Nephron progenitor cell (in vitro differentiated cells): Measurements from ENCODE around the gene RECK.

Source experiments
- DNase-seq: peaks from one replicate; pipeline ENCODE4 v3.0.0; 2021
- H3K27ac Mint-ChIP-seq: 2 replicates; pipeline ENCODE4 v1.8.0; 2021; ENCODE audit warnings: mild to moderate bottlenecking, moderate library complexity, mixed read lengths
- H3K27me3 Mint-ChIP-seq: 2 replicates; pipeline ENCODE4 v1.8.0; 2021; ENCODE audit warnings: mild to moderate bottlenecking, low read depth, mixed read lengths; ENCODE audit not compliant: poor library complexity
- H3K36me3 Mint-ChIP-seq: 2 replicates; pipeline ENCODE4 v1.8.0; 2021; ENCODE audit warnings: low read depth, mixed read lengths
- H3K4me1 Mint-ChIP-seq: 2 replicates; pipeline ENCODE4 v1.8.0; 2021; ENCODE audit warnings: mixed read lengths
- H3K4me3 Mint-ChIP-seq: 2 replicates; pipeline ENCODE4 v1.8.0; 2021; ENCODE audit warnings: mild to moderate bottlenecking, moderate library complexity, mixed read lengths
- H3K9me3 Mint-ChIP-seq: 2 replicates; pipeline ENCODE4 v1.8.0; 2021; ENCODE audit warnings: mild to moderate bottlenecking, moderate library complexity, mixed read lengths
- TF ChIP-seq, protein P1 (sequence below): fragments of 200-600 bp; sonication (generic); IDR thresholded peaks from 2 replicates; pipeline ENCODE4 v1.5.0; 2021; ENCODE audit warnings: antibody characterized with exemption

RECK gene

DNA sequence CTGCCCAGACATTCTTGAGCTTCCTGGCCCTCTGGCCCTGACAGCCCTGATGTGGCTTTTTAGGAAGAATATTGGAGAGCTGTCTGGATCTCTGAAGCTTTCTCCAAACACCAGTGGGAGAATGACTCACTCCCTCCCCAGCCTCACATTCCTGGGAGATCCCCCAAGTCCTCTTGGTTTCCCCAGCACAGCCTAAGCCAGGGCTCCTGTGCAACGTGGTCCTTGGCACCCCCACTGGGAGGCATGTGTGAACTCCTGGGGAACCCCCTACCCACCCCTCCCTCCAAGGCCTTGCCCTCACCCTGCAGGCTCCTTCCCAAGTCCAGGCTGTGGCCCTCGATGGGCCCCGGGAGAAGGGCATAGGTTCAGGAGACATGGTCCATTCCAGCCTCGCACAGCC lies 112.5 kb downstream of the RECK start:
- peaks cover 14% of the 10 kb centered on the region for H3K9me3 Mint-ChIP-seq

DNA sequence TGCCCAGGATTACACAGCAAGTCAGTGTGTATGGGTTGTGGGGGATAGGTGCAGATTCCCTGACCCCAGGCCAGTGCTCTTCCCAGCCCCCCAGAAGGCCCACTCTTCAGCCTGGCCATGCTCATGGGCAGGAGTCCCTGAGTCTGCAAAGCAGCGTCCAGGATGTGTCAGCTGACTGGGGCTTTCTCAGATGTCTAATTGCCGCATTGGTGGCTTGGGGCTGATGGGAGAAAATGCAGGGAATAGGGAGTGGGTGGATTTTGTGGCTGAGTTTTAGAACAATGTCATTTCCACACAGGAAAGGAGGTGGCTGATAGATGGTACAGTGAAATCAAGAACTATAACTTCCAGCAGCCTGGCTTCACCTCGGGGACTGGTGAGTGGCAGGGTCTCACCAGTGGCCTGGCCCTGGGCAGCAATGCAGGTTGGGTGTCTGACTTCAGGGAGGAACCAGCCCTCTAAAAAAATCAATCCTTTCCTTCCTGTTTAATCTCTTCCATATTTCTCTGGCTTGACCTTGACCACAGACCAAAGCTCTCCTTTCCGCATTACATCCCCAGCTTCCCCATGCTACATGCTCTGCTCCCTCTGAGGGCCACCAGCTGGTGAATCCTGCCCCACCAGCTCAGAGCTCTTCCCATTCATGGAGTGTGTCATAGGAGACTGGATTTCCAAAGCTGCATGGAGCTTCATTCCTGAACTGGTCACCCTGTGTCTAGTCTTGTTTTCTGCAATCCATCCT lies 114.0 kb downstream of the RECK start:
- H3K27ac Mint-ChIP-seq = peak overlapping the region; percentile 25

More for the DNA sequence above, 112.5 kb downstream of the RECK start:
- Mint-ChIP-seq H3K27ac (no peak overlapping the region), H3K27me3 (no peaks in the 10 kb centered on the region), H3K36me3 (peaks cover 35% of the 10 kb centered on the region), H3K4me1 (peaks cover 21% of the 10 kb centered on the region), H3K4me3 (no peak overlapping the region)
- DNase-seq = no peak
- TF ChIP-seq, protein P1, sequence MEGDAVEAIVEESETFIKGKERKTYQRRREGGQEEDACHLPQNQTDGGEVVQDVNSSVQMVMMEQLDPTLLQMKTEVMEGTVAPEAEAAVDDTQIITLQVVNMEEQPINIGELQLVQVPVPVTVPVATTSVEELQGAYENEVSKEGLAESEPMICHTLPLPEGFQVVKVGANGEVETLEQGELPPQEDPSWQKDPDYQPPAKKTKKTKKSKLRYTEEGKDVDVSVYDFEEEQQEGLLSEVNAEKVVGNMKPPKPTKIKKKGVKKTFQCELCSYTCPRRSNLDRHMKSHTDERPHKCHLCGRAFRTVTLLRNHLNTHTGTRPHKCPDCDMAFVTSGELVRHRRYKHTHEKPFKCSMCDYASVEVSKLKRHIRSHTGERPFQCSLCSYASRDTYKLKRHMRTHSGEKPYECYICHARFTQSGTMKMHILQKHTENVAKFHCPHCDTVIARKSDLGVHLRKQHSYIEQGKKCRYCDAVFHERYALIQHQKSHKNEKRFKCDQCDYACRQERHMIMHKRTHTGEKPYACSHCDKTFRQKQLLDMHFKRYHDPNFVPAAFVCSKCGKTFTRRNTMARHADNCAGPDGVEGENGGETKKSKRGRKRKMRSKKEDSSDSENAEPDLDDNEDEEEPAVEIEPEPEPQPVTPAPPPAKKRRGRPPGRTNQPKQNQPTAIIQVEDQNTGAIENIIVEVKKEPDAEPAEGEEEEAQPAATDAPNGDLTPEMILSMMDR = no peak

DNA sequence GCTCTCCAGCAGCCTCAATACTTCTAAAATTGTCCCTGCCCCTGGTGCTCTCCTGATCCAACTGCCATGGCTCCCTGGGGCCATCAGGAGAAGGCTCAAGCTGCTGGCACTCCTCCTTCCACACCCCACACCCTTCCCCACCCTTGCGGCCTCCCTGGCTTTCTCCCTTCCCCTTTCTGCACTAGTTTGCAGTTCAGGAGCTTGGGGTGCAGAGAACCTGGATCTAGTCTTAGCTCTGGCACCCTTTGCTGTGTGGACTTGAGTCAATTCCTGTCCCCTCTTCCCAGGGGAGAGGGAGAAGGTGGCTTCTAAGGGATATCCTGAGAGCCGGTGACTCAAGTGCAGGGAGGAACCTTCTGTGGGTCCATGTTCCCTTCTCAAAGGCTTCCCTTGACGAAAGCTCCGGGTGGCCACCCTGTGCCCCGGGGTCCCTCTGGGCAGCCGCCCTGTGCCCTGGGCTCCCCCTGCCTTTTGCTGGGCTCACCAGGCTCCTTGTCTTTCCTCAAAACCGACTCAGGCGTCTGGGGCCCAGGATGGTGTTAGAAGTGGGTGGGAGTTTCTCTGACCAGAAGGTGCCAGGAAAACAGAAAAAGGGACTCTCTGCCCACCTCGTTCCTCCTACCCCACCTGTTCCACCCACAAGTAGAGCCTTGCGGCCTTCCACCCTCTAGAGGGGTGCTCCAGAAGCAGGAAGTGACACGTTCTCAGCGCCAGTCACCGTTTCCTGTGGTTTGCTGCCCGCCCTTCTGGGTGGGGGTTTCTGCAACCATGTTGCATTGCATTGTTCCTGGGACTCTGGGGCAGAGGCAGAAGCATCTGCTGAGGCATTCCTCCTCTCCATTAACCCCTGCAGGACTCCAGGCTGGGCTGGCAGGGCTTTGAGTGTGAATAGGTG lies 114.8 kb downstream of the RECK start:
- Mint-ChIP-seq H3K27me3 (no peaks in the 10 kb centered on the region), H3K9me3 (peaks cover 14% of the 10 kb centered on the region), H3K4me3 (no peak overlapping the region), H3K4me1 (peaks cover 25% of the 10 kb centered on the region), H3K27ac (peak overlapping the region; percentile 59), H3K36me3 (peaks cover 32% of the 10 kb centered on the region)
- TF ChIP-seq, protein P1 = no peak
- no peak for DNase-seq

More for the DNA sequence above, 114.0 kb downstream of the RECK start:
- Mint-ChIP-seq H3K36me3 (peaks cover 35% of the 10 kb centered on the region), H3K4me3 (no peak overlapping the region), H3K9me3 (peaks cover 19% of the 10 kb centered on the region), H3K27me3 (no peaks in the 10 kb centered on the region), H3K4me1 (peaks cover 30% of the 10 kb centered on the region)
- TF ChIP-seq, protein P1 = no peak
- no peak for DNase-seq

DNA sequence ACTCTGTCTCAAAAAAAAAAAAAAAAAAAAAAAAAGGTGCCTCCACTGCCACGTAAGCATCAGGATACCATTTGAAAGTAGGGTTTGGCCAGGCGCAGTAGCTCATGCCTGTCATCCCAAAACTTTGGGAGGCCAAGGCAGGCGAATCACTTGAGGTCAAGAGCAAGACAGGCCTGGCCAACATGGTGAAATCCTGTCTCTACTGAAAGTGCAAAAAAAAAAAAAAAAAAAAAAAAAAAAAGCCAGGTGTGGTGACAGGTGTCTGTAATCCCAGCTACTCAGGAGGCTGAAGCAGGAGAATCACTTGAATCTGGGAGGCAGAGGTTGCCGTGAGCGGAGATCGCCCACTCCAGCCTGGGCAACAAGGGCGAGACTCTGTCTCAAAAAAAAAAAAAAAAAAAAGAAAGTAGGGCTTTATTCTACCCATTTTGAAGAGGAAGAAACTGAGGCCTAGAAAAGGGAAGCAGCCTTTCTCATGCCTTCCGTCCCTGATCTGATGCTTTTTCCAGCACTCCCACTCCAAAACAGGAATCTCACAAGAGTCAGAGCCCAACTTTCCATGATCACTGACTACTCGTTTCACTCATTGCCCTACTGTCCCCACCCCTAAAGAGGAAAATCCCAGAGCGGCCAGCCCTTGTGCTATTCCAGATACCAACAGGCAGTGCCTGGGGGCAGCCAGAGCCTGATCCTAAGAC lies 116.2 kb downstream of the RECK start:
- H3K27me3 Mint-ChIP-seq = no peaks in the 10 kb centered on the region
- H3K4me1 Mint-ChIP-seq = peaks cover 19% of the 10 kb centered on the region
- H3K36me3 Mint-ChIP-seq = peaks cover 31% of the 10 kb centered on the region
- peaks cover 24% of the 10 kb centered on the region for H3K9me3 Mint-ChIP-seq
- DNase-seq = no peak
- TF ChIP-seq, protein P1 = no peak
- no peak overlapping the region for H3K4me3 Mint-ChIP-seq
- peak overlapping the region; percentile 32 for H3K27ac Mint-ChIP-seq

DNA sequence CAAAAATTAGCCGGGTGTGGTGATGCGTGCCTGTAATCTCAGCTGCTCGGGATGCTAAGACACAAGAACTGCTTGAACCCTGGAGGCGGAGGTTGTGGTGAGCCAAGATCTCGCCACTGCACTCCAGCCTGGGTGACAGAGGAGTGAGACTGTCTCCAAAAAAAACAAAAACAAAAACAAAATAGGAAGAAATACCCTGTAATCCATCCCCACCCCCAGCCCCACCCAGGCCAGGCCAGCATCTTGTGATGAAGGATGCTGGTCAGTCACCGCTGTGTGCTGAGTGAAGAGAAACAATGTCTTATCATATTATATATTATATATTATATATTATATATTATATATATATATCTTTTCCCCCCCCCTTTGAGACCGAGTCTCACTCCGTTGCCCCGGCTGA lies 117.0 kb downstream of the RECK start:
- Mint-ChIP-seq H3K4me3 (no peak overlapping the region), H3K36me3 (peaks cover 39% of the 10 kb centered on the region), H3K9me3 (peaks cover 31% of the 10 kb centered on the region), H3K4me1 (peaks cover 19% of the 10 kb centered on the region), H3K27ac (no peak overlapping the region), H3K27me3 (no peaks in the 10 kb centered on the region)
- TF ChIP-seq, protein P1 = no peak
- no peak for DNase-seq
